Hepatocyte (in vitro differentiated cells): ENCODE measurements around the gene KCNG3. TPM values are rescaled to one million over a fixed set of nuclear protein-coding genes. Genes with fewer than 3 reads are reported as not detected.

Source experiments
- DNase-seq: peaks from one replicate; pipeline ENCODE4 v3.0.0-alpha.2; 2016; ENCODE audit warnings: low spot score
- H2AFZ ChIP-seq: fragments of 200-600 bp; sonication (generic); 2 replicates; pipeline ENCODE4 v1.6.0; 2016; ENCODE audit warnings: antibody characterized with exemption, mild to moderate bottlenecking
- H3K27ac ChIP-seq: fragments of 200-600 bp; sonication (generic); 2 replicates; pipeline ENCODE4 v1.5.1; 2016; ENCODE audit warnings: mild to moderate bottlenecking
- H3K27me3 ChIP-seq: fragments of 200-600 bp; sonication (generic); 2 replicates; pipeline ENCODE4 v1.6.1; 2016
- H3K36me3 ChIP-seq: fragments of 200-600 bp; sonication (generic); replicated peaks from 2 replicates; pipeline ENCODE4 v1.5.1; 2016; ENCODE audit warnings: low read depth; ENCODE audit not compliant: insufficient read depth
- H3K4me1 ChIP-seq: fragments of 200-600 bp; sonication (generic); 2 replicates; pipeline ENCODE4 v1.5.1; 2016; ENCODE audit warnings: mild to moderate bottlenecking, moderate library complexity; ENCODE audit not compliant: insufficient read depth
- H3K4me2 ChIP-seq: fragments of 200-600 bp; sonication (generic); 2 replicates; pipeline ENCODE4 v1.6.0; 2016
- H3K4me3 ChIP-seq: fragments of 200-600 bp; sonication (generic); 2 replicates; pipeline ENCODE4 v1.5.1; 2016; ENCODE audit warnings: mild to moderate bottlenecking
- H3K79me2 ChIP-seq: fragments of 200-600 bp; sonication (generic); 2 replicates; pipeline ENCODE4 v1.6.0; 2017; ENCODE audit warnings: mild to moderate bottlenecking
- H3K9me2 ChIP-seq: fragments of 200-600 bp; sonication (generic); replicated peaks from 2 replicates; pipeline ENCODE4 v1.6.0; 2017; ENCODE audit warnings: mild to moderate bottlenecking; ENCODE audit not compliant: insufficient read depth
- H3K9me3 ChIP-seq: fragments of 200-600 bp; sonication (generic); 2 replicates; pipeline ENCODE4 v1.5.1; 2016; ENCODE audit warnings: low read depth, mild to moderate bottlenecking
- H4K20me1 ChIP-seq: fragments of 200-600 bp; sonication (generic); 2 replicates; pipeline ENCODE4 v1.6.0; 2016; ENCODE audit warnings: mild to moderate bottlenecking; ENCODE audit not compliant: insufficient read depth, poor library complexity, severe bottlenecking
- EZH2 ChIP-seq: fragments of 200-600 bp; sonication (generic); IDR thresholded peaks from 2 replicates; pipeline ENCODE4 v1.6.1; 2016; ENCODE audit warnings: antibody characterized with exemption, mild to moderate bottlenecking, borderline replicate concordance
- EZH2phosphoT487 ChIP-seq: fragments of 200-600 bp; sonication (generic); IDR thresholded peaks from one replicate; pipeline ENCODE4 v1.6.1; 2018; ENCODE audit warnings: antibody characterized with exemption, mild to moderate bottlenecking, low read depth, moderate library complexity; ENCODE audit not compliant: unreplicated experiment, severe bottlenecking
- WGBS: methylation state at CpG from one replicate; pipeline ENCODE4 v1.1.6; 2016; ENCODE audit warnings: low lambda C conversion rate; ENCODE audit errors: missing lambda C conversion rate; 5-methylcytosine and 5-hydroxymethylcytosine counted together
- polyA plus RNA-seq: library from polyadenylated mRNA; unstranded; fragments of >200 nt; fragmentation: Nextera tagmentation; extraction: Ambion mirVana; gene quantifications from 2 replicates; pipeline ENCODE4 v1.2.1, GENCODE V29; 2016
- total RNA-seq: library from RNA; depleted of rRNA; stranded (reverse); fragments of >200 nt; gene quantifications from 2 replicates; pipeline ENCODE4 v1.2.3, GENCODE V29; 2014
- TF ChIP-seq, protein P1 (sequence below): fragments of 200-600 bp; sonication (generic); IDR thresholded peaks from 2 replicates; pipeline ENCODE4 v1.5.1; 2016; ENCODE audit warnings: antibody characterized with exemption, mild to moderate bottlenecking; ENCODE audit not compliant: poor library complexity

KCNG3 gene
- total and polyA plus RNA-seq, 2 experiments from 2014 or later: 0.57 TPM; not detected in 1

GRCh38 chr2:42523341-42523740 lies 29.6 kb upstream of the KCNG3 start:
- H3K27me3 ChIP-seq: no peaks in the 10 kb centered on the region
- DNase-seq: no peak
- no peak overlapping the region for H2AFZ ChIP-seq
- no peaks in the 10 kb centered on the region for H3K9me3 ChIP-seq
- H3K4me1 ChIP-seq: no peaks in the 10 kb centered on the region
- H3K27ac ChIP-seq: no peak overlapping the region
- H3K79me2 ChIP-seq: no peaks in the 10 kb centered on the region
- H3K36me3 ChIP-seq: no peaks in the 10 kb centered on the region
- no peak overlapping the region for H3K4me2 ChIP-seq
- no peaks in the 10 kb centered on the region for H3K9me2 ChIP-seq
- no peaks in the 10 kb centered on the region for H4K20me1 ChIP-seq
- WGBS: 68% methylated on average over 13 of the region's 13 CpGs
- H3K4me3 ChIP-seq: no peak overlapping the region
- TF ChIP-seq EZH2phosphoT487 (no peak), EZH2 (no peak)
- TF ChIP-seq, protein P1, sequence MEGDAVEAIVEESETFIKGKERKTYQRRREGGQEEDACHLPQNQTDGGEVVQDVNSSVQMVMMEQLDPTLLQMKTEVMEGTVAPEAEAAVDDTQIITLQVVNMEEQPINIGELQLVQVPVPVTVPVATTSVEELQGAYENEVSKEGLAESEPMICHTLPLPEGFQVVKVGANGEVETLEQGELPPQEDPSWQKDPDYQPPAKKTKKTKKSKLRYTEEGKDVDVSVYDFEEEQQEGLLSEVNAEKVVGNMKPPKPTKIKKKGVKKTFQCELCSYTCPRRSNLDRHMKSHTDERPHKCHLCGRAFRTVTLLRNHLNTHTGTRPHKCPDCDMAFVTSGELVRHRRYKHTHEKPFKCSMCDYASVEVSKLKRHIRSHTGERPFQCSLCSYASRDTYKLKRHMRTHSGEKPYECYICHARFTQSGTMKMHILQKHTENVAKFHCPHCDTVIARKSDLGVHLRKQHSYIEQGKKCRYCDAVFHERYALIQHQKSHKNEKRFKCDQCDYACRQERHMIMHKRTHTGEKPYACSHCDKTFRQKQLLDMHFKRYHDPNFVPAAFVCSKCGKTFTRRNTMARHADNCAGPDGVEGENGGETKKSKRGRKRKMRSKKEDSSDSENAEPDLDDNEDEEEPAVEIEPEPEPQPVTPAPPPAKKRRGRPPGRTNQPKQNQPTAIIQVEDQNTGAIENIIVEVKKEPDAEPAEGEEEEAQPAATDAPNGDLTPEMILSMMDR: no peak

GRCh38 chr2:42522035-42522434 lies 28.3 kb upstream of the KCNG3 start:
- no peak overlapping the region for H3K4me2 ChIP-seq
- no peaks in the 10 kb centered on the region for H4K20me1 ChIP-seq
- no peaks in the 10 kb centered on the region for H3K36me3 ChIP-seq
- 83% methylated on average over 2 of the region's 2 CpGs for WGBS
- no peaks in the 10 kb centered on the region for H3K9me3 ChIP-seq
- no peaks in the 10 kb centered on the region for H3K4me1 ChIP-seq
- H2AFZ ChIP-seq: no peak overlapping the region
- no peak overlapping the region for H3K4me3 ChIP-seq
- H3K27ac ChIP-seq: no peak overlapping the region
- H3K27me3 ChIP-seq: no peaks in the 10 kb centered on the region
- TF ChIP-seq EZH2phosphoT487: no peak
- TF ChIP-seq, protein P1: no peak
- no peak for TF ChIP-seq EZH2
- DNase-seq: no peak
- no peaks in the 10 kb centered on the region for H3K9me2 ChIP-seq
- H3K79me2 ChIP-seq: no peaks in the 10 kb centered on the region

DNA sequence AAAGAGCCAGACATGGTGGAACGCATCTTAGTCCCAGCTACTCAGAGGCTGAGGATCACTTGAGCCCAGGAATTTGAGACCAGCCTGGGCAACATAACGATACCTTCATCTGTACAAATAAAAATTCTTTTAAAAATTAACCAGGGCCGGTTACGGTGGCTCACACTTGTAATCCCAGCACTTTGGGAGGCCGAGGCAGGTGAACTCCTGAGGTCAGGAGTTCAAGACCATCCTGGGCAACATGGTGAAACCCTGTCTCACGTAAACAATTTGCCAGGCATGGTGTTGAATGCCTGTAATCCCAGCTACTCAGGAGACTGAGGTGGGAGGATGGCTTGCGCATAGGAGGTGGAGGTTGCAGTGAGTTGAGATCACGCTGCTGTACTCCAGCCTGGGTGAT lies 25.8 kb upstream of the KCNG3 start:
- Histone ChIP-seq H3K9me3 (no peaks in the 10 kb centered on the region), H3K27me3 (no peaks in the 10 kb centered on the region), H3K9me2 (no peaks in the 10 kb centered on the region), H3K27ac (no peak overlapping the region), H3K4me1 (no peaks in the 10 kb centered on the region), H3K36me3 (no peaks in the 10 kb centered on the region), H3K79me2 (no peaks in the 10 kb centered on the region), H4K20me1 (no peaks in the 10 kb centered on the region), H3K4me3 (no peak overlapping the region), H3K4me2 (no peak overlapping the region), H2AFZ (no peak overlapping the region)
- WGBS: 70% methylated on average over 8 of the region's 8 CpGs
- DNase-seq: no peak
- TF ChIP-seq EZH2phosphoT487: no peak
- TF ChIP-seq, protein P1: no peak
- TF ChIP-seq EZH2: no peak

- DNase-seq: no peak
- no peak overlapping the region for H3K4me3 ChIP-seq
- H3K27ac ChIP-seq: no peak overlapping the region
- H3K4me1 ChIP-seq: no peaks in the 10 kb centered on the region
- H3K36me3 ChIP-seq: no peaks in the 10 kb centered on the region
- H3K9me2 ChIP-seq: no peaks in the 10 kb centered on the region
- no peak overlapping the region for H3K4me2 ChIP-seq
- no peaks in the 10 kb centered on the region for H3K9me3 ChIP-seq
- no peaks in the 10 kb centered on the region for H3K79me2 ChIP-seq
- WGBS: 96% methylated on average over 4 of the region's 4 CpGs
- H4K20me1 ChIP-seq: no peaks in the 10 kb centered on the region
- TF ChIP-seq EZH2phosphoT487 (no peak), EZH2 (no peak)
- TF ChIP-seq, protein P1: no peak
- H2AFZ ChIP-seq: no peak overlapping the region
- no peaks in the 10 kb centered on the region for H3K27me3 ChIP-seq
Measured at GRCh38 chr2:42516418-42516901, 22.7 kb upstream of the KCNG3 start.
